ENCODE measurements around the gene DSC3. TPM values are rescaled to one million over a fixed set of nuclear protein-coding genes. Genes with fewer than 3 reads are reported as not detected.

Gene DSC3
- total RNA-seq, 1 experiment from 2014 or later = 7.6 TPM

GRCh38 chr18:31066266-31066665 is 23.7 kb upstream of the DSC3 start:
- Histone ChIP-seq H3K9me2 (ENCODE audit: insufficient read depth) (no peaks in the 10 kb centered on the region), H3K4me1 (ENCODE audit: control insufficient read depth in 1 of 2, insufficient read depth in 2 of 2, low read length in 2 of 2) (peaks cover 0 to 8% of the 10 kb centered on the region in 2 experiments; a peak in 2 of 4 replicates), H4K20me1 (ENCODE audit: insufficient read depth) (no peaks in the 10 kb centered on the region), H3K9me3 (ENCODE audit: control insufficient read depth in 1 of 2, insufficient read depth in 1 of 2, low read depth in 1 of 2, low read length in 2 of 2) (no peaks in the 10 kb centered on the region), H3K36me3 (ENCODE audit: control insufficient read depth in 1 of 2, insufficient read depth in 2 of 2, low read length in 2 of 2) (peaks cover 4 to 9% of the 10 kb centered on the region in 2 experiments; a peak in 3 of 4 replicates), H3K27ac (ENCODE audit: low read depth, low read length) (no peak overlapping the region), H3K4me2 (ENCODE audit: low read length) (no peak overlapping the region), H3K27me3 (ENCODE audit: insufficient read depth, low read length) (no peaks in the 10 kb centered on the region), H3K79me2 (ENCODE audit: insufficient read depth, low read length) (no peaks in the 10 kb centered on the region), H3K4me3 (replicated peaks in 1 of 2; ENCODE audit: low read depth in 1 of 2, low read length in 2 of 2) (no peak overlapping the region), H2AFZ (ENCODE audit: low read depth, low read length, poor library complexity, severe bottlenecking) (no peak overlapping the region), H3K9ac (ENCODE audit: low read length) (no peak overlapping the region)
- intact Hi-C loops (cut with micrococcal nuclease) = no loop called here
- DNase-seq (ENCODE audit: low read depth, low spot score) (no peak), ATAC-seq (no peak)
- BruUV-seq (replicated peaks) = no TSS peak
- CTCF ChIA-PET = no interaction called here
- TF ChIP-seq ELF1 (IDR thresholded peaks at IDR 0.05; ENCODE audit: borderline replicate concordance, low read depth) (no peak), EZH2 (IDR thresholded peaks at IDR 0.05) (no peak), ZNF274 (IDR thresholded peaks at IDR 0.05; ENCODE audit: low read depth, low read length) (no peak), MAX (IDR thresholded peaks at IDR 0.05) (no peak), ZFX (IDR thresholded peaks at IDR 0.05) (no peak), FOSL1 (IDR thresholded peaks at IDR 0.05; ENCODE audit: low read depth) (no peak), SIN3A (IDR thresholded peaks at IDR 0.05; ENCODE audit: low read depth) (no peak), RAD21 (IDR thresholded peaks at IDR 0.05; ENCODE audit: low read depth) (no peak), POLR2A (IDR thresholded peaks at IDR 0.05; ENCODE audit: borderline replicate concordance, extremely low read depth, insufficient read depth, insufficient read length) (no peak), TCF7L2 (IDR thresholded peaks at IDR 0.05; ENCODE audit: borderline replicate concordance, extremely low read depth, insufficient read depth, insufficient read length) (no peak), EZH2phosphoT487 (IDR thresholded peaks at IDR 0.05; ENCODE audit: borderline replicate concordance) (no peak), CEBPB (IDR thresholded peaks at IDR 0.05; ENCODE audit: low read depth) (no peak), JUND (IDR thresholded peaks at IDR 0.05) (no peak), REST (IDR thresholded peaks at IDR 0.05; ENCODE audit: low read depth) (no peak)
- RAD21 ChIA-PET (ENCODE audit: low non-redundant PET in 1 of 2, low total read pairs in 2 of 2, uncharacterized antibody in 2 of 2, unreplicated experiment in 2 of 2) = no interaction called here
- POLR2A ChIA-PET = no interaction called here
